ENCODE data around the gene HOXA7. TPM values are rescaled to one million over a fixed set of nuclear protein-coding genes. Genes with fewer than 3 reads are reported as not detected.

The HOXA7 gene
- polyA plus RNA-seq, 5 donors = 4.3 to 5.4 (median 4.8) TPM

DNA sequence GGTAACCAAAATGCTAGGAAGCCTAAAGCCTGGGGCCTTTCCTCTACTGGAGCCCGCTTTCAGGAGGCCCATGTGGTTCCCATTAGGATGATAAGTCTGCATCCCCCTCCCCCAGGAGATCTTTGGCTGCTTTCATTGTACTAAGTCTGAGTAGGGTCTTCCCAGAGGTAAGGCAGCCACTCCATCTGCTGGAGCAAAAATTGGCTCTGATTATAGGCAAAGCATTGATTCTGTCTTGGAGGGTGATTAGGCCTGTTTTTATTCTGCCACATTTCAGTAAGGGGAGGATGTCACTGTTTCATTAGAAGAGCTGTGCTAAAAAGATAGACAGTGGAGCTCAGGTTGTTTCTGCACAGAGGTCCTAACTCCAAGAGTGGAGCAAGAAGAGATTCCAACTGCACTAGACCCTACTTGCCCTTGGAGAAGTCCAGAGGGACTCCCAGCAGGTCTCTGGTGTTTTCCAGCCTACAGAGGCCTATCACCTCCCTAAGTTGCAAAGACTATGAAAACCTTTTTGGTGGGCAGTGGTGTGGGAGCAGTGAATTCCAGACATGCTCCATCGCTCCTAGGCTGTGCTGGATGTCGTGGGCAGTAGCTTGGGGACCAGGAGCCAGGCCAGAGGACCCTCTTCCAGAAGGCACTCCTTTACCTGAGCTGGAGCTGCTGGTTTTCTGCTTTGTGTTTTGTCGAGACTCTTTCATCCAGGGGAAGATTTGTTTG is 46.8 kb downstream of the HOXA7 start:
- no peak for DNase-seq

DNA sequence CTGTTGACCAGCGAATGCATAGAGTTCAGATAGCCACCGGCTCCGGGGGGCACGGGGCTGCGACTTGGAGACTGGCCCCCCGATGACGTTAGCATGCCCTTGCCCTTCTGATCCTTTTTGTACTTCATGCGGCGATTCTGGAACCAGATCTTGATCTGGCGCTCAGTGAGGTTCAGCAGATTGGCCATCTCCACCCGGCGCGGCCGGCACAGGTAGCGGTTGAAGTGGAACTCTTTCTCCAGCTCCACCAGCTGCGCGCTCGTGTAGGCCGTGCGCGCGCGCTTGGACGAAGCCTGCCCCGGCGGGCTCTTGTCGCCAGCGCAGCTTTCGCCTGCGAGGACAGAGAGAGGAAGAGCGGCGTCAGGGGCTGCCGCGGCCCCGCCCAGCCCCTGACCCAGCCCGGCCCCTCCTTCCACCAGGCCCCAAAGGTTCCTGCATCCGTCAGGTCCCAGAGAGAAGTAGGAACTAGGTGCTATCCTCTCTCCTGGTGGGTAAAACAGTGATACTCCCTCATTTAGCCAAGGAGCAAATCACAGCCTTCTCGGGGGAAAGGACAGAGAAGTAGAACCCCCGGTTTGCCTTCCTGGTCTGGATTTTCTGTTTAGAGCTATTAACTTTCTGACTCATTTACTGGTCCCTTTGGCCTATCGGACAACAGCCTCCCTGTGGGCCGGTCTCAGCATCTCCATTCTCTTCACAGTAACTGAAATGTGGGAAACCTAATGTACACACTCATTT is 47.9 kb downstream of the HOXA7 start:
- peak; percentile 76 to 78 for DNase-seq

DNA sequence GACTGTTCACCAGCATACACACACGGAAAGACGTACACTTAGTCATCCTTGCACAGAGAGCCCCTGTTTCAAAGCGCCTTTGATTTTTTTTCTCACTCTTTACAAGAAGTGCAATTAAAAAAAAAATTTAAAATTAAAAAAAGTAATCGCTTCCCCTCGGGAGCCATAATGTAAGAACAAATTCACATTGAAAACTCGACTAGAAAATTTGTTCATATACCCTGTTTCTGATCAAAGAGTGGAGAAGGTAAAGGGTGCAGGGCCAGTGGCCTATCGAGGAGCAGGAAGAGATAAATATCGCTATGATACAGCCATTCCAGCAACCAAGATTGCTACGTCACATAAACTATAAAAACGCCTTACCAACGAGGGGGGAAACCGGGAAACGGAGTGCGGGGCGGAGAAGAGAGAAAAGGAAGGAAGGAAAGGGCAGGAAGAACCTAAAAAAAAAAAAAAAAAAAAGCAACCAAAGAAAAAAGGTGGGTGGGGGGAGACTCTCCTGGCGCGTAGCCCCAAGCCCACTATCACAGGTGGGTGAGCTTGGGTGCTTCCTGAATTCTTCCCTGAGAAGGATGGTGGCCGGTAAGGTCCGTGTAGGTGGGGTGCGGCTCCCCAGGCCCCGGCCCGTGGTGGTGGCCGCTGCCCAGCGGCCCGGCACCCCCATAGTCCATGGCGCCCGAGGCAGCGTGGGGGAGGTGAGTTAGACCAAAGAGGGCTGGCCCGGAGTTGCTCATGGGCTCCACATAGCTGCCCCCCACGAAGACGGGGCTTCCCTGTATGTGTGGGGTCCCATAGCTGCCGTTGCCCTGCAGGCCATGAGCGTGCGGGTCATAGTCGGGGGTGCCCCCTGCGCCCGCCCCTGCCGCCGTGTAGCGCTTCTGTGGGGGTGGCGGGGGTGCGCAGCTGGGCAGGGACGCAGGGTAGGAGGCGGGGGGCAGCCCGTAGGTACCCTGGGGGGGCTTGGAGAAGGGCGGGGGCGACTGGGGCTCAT is 48.8 kb downstream of the HOXA7 start:
- peak in 1 of 2 donors; percentile 53 for DNase-seq

DNA sequence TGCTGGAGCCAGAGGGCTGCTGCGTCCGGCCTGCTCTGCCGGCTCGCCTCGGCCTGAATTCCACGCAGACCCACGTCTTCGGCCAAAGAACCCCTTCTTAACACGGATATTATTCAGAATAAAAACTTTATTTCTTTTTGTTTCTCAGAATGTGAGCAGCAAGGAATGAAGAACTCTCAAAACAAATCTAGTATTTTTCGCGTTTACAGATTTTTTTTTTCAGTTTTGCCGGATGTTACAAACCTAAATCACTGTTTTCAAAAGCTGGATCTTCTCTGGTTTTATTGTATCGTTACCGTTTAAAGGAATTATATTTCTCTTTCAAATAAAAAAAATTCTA is 49.6 kb downstream of the HOXA7 start:
- DNase-seq = no peak

DNA sequence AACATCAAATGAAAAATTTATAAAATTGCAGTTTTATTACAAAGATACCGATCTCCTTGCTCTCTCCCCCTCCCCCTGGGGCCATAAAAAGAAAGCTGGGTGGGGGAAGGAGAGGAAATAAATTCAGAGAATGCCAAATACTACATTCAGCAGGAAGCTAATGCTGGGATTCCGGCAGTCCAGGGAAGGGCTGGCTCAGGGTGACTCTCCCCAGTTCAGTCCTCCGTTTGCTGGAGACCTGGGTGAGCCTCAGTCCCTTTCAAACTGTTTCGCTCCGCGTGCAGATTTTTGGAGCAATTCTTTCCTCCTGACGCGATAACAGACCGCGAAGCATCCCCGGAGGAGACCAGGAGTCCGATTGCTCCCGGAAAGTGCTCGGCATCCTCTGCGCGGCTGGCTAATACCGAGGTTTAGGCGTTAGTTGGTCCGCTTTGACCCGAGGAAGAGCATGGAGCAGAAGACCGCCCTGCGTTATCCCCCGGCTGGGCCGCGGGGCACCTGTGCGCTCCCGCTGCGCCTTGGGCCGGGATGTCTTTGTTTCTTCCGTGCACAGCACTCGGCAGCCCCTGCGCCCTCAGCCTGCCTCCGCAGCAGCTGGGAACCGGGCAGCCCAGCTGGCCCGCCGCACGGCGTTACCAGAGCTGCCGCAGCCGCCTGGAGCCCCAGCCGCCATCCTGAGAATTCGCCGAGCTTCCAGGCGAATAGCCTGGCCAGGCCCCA is 50.1 kb downstream of the HOXA7 start:
- DNase-seq = peak in 1 of 2 donors; percentile 55

DNA sequence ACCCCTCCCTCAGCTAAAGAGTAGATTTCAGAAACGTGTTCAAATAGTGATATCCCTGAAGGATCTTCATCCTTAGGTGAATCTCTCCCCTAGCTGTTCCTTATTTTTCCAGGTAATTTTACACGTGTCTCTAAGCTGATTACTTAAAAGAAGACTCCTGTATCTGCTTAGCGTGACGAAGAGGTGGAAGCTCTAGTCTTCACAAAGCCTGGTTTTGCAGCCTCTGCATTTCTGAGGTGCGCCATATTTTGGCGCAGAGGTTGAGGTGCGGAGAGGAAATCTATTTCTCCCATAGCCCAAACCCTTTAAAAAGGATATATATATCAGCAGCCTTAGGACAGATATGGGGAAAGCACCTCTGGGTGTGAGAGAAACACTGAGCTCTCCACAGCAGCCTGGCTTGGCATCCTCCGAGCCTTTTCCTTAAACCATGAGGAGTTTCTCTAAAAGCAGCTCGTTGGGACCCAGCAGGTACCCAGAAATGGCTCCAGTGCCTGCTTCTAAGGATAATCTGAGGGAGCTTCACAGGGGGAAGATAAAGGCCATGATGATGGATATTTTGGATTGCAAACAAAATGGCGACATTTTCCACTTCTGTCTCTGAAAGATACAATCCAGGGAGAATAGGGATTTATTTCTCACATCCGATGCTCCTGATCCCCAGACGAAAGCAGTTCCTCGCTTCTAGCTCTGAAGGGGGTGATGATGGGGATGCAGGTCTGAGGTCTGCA is 51.0 kb downstream of the HOXA7 start:
- peak in 1 of 2 donors; percentile 43 for DNase-seq

DNA sequence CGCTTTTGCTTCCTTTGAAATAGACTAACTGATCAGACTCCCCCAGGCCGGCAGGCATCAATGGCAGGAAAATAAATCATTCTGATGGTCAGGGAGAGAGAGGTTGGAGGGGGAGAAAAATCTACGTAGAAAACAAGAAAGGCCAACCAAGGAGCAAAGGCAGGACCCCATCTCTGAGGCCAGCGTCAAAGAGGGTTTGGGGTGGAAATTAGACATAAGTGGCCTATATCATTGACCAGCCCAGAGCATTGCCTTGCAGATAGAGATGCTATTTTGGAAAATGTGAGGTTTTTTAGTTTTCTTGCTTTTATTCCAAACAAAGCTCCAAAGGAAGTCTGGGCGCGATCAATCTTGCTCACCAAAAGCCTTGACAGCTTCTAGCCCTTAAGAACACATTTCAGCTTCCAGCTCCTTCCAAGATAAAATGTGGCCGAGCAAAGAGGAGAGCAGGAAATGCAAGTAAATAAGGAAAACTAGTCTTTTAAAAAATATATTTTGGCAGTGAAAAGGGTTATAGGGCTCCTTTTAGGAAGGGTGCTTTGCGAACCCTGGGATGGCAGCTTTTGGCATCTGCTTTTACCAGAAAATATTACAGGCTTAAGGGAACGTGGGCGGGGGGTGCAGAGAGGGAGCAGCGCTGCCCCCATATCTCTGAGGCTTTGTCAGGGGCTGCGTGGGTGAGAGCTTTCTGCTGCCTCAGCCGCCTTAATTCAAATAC is 52.0 kb downstream of the HOXA7 start:
- peak in 1 of 2 donors; percentile 79 for DNase-seq

Other genes starting within 250 kb of the HOXA7 start
- gene HOXA1, start 60.7 kb downstream of the HOXA7 start, polyA plus RNA-seq (ENCODE audit: insufficient read depth in 1 of 5, insufficient read length in 5 of 5, low replicate concordance in 1 of 5) = 1 to 10 TPM; 1.8 to 2.8 (median 2.2) TPM
- 10 to 100 TPM; 16.0 to 23.8 (median 18.1) TPM for gene HOXA2, start 54.0 kb downstream of the HOXA7 start, polyA plus RNA-seq (ENCODE audit: insufficient read depth in 1 of 5, insufficient read length in 5 of 5, low replicate concordance in 1 of 5)
- 10 to 100 TPM; 32.3 to 39.5 (median 38.3) TPM for gene HOXA4, start 25.9 kb downstream of the HOXA7 start, polyA plus RNA-seq (ENCODE audit: insufficient read depth in 1 of 5, insufficient read length in 5 of 5, low replicate concordance in 1 of 5)
- gene HOXA5, start 13.0 kb downstream of the HOXA7 start, polyA plus RNA-seq (ENCODE audit: insufficient read depth in 1 of 5, insufficient read length in 5 of 5, low replicate concordance in 1 of 5) = 10 to 100 TPM; 77.5 to 95.7 (median 86.2) TPM
- 10 to 100 TPM; 10.8 to 15.6 (median 13.8) TPM for gene HOXA6, start 8.9 kb downstream of the HOXA7 start, polyA plus RNA-seq (ENCODE audit: insufficient read depth in 1 of 5, insufficient read length in 5 of 5, low replicate concordance in 1 of 5)
- gene HOXA3, start 4.1 kb downstream of the HOXA7 start, polyA plus RNA-seq (ENCODE audit: insufficient read depth in 1 of 5, insufficient read length in 5 of 5, low replicate concordance in 1 of 5) = 10 to 100 TPM; 33.5 to 53.1 (median 39.9) TPM
- 1 to 10 TPM in 1 of 5 donors, under 1 TPM in 4; 0.17 to 1.2 (median 0.29) TPM for gene HOXA9, start 8.9 kb upstream of the HOXA7 start, polyA plus RNA-seq (ENCODE audit: insufficient read depth in 1 of 5, insufficient read length in 5 of 5, low replicate concordance in 1 of 5)
- gene HOXA10, start 17.6 kb upstream of the HOXA7 start, polyA plus RNA-seq (ENCODE audit: insufficient read depth in 1 of 5, insufficient read length in 5 of 5, low replicate concordance in 1 of 5) = 1 to 10 TPM in 1 of 5 donors, under 1 TPM in 2, not detected in 2; 0.12 to 1.4 (median 0.94) TPM
- under 1 TPM in 2 of 5 donors, not detected in 3; 0.19 to 0.35 TPM for gene HOXA11, start 28.6 kb upstream of the HOXA7 start, polyA plus RNA-seq (ENCODE audit: insufficient read depth in 1 of 5, insufficient read length in 5 of 5, low replicate concordance in 1 of 5)
- gene HOXA13, start 43.4 kb upstream of the HOXA7 start, polyA plus RNA-seq (ENCODE audit: insufficient read depth in 1 of 5, insufficient read length in 5 of 5, low replicate concordance in 1 of 5) = under 1 TPM in 1 of 5 donors, not detected in 4; 0.06 TPM
- gene EVX1, start 86.1 kb upstream of the HOXA7 start, polyA plus RNA-seq (ENCODE audit: insufficient read depth in 1 of 5, insufficient read length in 5 of 5, low replicate concordance in 1 of 5) = not detected